Testis (tissue), 3 donors: ENCODE data around the gene CPNE7. TPM values are rescaled to one million over a fixed set of nuclear protein-coding genes. Genes with fewer than 3 reads are reported as not detected.
"Not testable (repeated sequence)": the region's sequence is repeated elsewhere in the genome, so short reads cannot be mapped to it uniquely, and the experiment has no call there.

Source experiments
- DNase-seq: peaks from one replicate; pipeline ENCODE4 v3.0.0-alpha.2; 2019
- H3K27ac ChIP-seq, 2 donors: fragments of 200-600 bp; sonication (generic); one replicate each; pipeline ENCODE4 v1.5.1; 2019
- H3K27me3 ChIP-seq: fragments of 200-600 bp; sonication (generic); one replicate; pipeline ENCODE4 v1.5.1; 2019
- H3K36me3 ChIP-seq: fragments of 200-600 bp; sonication (generic); one replicate; pipeline ENCODE4 v1.5.1; 2017; ENCODE audit warnings: low read depth; ENCODE audit errors: missing control alignments
- H3K4me1 ChIP-seq: fragments of 200-600 bp; sonication (generic); one replicate; pipeline ENCODE4 v1.5.1; 2019
- H3K4me3 ChIP-seq, 2 donors: fragments of 200-600 bp; sonication (generic); one replicate each; pipeline ENCODE4 v1.5.1; 2017 to 2019
- H3K9me3 ChIP-seq: fragments of 200-600 bp; sonication (generic); one replicate; pipeline ENCODE4 v1.5.1; 2017
- CTCF ChIP-seq, 3 experiments: fragments of 450-650 bp in 2 of 3; fragments of 200-600 bp in 1 of 3; sonication (generic) in 1 of 3; IDR thresholded peaks; one replicate each; pipeline ENCODE4 v1.5.1; 2016 to 2019; ENCODE audit warnings: antibody characterized with exemption in 3 of 3, mild to moderate bottlenecking in 2 of 3, moderate library complexity in 1 of 3
- POLR2A ChIP-seq: fragments of 450-650 bp; IDR thresholded peaks from one replicate; pipeline ENCODE4 v1.6.1; 2017; ENCODE audit warnings: antibody characterized with exemption, mild to moderate bottlenecking, moderate library complexity
- WGBS, 2 donors: methylation state at CpG; one replicate each; pipeline ENCODE4 v1.1.5; 2018; 5-methylcytosine and 5-hydroxymethylcytosine counted together
- intact Hi-C: fragments of 100-400 bp; cut with DNase I; formaldehyde crosslinking; loops from one replicate; pipeline ENCODE4 v1.15.1; 2023; ENCODE audit warnings: low total_unique reads
- polyA plus RNA-seq: library from polyadenylated mRNA; stranded (reverse); fragments of 350-450 nt; fragmentation: Illumina TruSeq; extraction: RNeasy Lipid Tissue Mini Kit (QIAGEN cat#74804); gene quantifications from one replicate; pipeline ENCODE4 v1.2.3, GENCODE V29; 2014; ENCODE audit warnings: low read depth, low replicate concordance; ENCODE audit not compliant: insufficient read depth
- total RNA-seq, 2 donors: library from RNA; depleted of rRNA; stranded (reverse); fragments of >200 nt; gene quantifications; one replicate each; pipeline ENCODE4 v1.2.3, GENCODE V29; 2016

The CPNE7 gene
- total and polyA plus RNA-seq, 3 donors from 2014 or later, result 3.3 to 15.0 (median 12.5) TPM

GRCh38 chr16:89570342-89570923, 5.1 kb upstream of the CPNE7 start:
- no peak for TF ChIP-seq POLR2A
- TF ChIP-seq CTCF (IDR thresholded peaks at IDR 0.05), result no peak
- Histone ChIP-seq H3K27me3 (no peaks in the 10 kb centered on the region), H3K27ac (no peak overlapping the region), H3K4me3 (no peak overlapping the region), H3K4me1 (peaks cover 21% of the 10 kb centered on the region), H3K36me3 (no peaks in the 10 kb centered on the region), H3K9me3 (no peaks in the 10 kb centered on the region)
- no peak for DNase-seq
- intact Hi-C loops, result no loop called here
- 86 to 88% methylated on average over 22 to 29 of the region's 30 CpGs for WGBS, 2 donors

DNA sequence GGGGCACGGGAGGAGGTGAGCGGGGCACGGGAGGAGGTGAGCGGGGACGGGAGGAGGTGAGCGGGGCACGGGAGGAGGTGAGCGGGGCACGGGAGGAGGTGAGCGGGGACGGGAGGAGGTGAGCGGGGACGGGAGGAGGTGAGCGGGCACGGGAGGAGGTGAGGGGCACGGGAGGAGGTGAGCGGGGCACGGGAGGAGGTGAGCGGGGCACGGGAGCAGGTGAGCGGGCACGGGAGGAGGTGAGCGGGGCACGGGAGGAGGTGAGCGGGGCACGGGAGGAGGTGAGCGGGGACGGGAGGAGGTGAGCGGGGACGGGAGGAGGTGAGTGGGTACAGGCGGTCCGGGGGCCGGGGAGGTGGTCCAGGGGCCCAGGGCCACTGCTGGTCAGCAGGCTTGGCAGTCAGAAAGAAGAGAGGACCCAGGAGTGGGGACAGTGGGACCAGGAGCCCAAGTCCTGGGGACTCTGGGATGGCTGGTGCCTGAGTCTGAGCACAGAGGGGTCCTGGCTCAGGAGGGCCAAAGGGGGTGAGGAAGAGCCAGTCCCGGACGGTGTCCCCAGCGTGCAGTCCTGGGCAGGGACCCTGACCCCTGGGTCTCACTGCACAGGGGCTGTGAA, 4.5 kb upstream of the CPNE7 start:
- H3K4me3 ChIP-seq, H3K27ac ChIP-seq, DNase-seq, H3K9me3 ChIP-seq, H3K36me3 ChIP-seq, H3K27me3 ChIP-seq, intact Hi-C loops: not testable (repeated sequence)
- peaks cover 17% of the 10 kb centered on the region for H3K4me1 ChIP-seq
- 82 to 86% methylated on average over 19 to 32 of the region's 36 CpGs for WGBS, 2 donors

DNA sequence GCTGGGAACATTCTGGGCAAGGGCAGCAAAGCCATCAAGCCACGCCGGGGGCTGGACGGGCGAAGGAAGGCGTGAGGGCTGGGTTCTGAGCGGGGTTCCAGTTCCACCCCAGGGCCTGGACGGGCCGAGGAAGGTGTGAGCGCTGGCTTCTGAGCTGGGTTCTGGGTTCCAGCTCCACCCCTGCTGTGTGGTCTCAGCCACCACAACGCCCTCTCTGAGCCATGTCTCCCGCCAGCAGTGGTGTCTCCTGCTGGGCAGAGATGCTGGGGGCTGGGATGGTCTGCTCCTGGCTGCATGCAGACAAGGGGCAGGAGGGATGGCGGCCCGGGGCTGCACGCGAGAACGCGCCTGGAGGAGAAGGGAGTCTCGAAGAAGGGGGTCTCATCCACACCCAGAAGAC, 3.9 kb upstream of the CPNE7 start:
- 94 to 97% methylated on average over 13 to 18 of the region's 18 CpGs for WGBS, 2 donors
- Histone ChIP-seq H3K27me3 (no peaks in the 10 kb centered on the region), H3K36me3 (no peaks in the 10 kb centered on the region), H3K4me1 (peaks cover 16% of the 10 kb centered on the region), H3K9me3 (no peaks in the 10 kb centered on the region), H3K27ac (no peak overlapping the region), H3K4me3 (no peak overlapping the region)
- intact Hi-C loops, result no loop called here
- no peak for TF ChIP-seq CTCF (IDR thresholded peaks at IDR 0.05)
- no peak for TF ChIP-seq POLR2A
- DNase-seq, result no peak

GRCh38 chr16:89572073-89572484, 3.5 kb upstream of the CPNE7 start:
- no peak overlapping the region for H3K27ac ChIP-seq
- peaks cover 16% of the 10 kb centered on the region for H3K4me1 ChIP-seq
- 74 to 85% methylated on average over 11 to 14 of the region's 14 CpGs for WGBS, 2 donors
- no peak for DNase-seq
- intact Hi-C loops, result no loop called here
- no peak for TF ChIP-seq POLR2A
- no peaks in the 10 kb centered on the region for H3K9me3 ChIP-seq
- H3K27me3 ChIP-seq, result no peaks in the 10 kb centered on the region
- no peak overlapping the region for H3K4me3 ChIP-seq
- H3K36me3 ChIP-seq, result no peaks in the 10 kb centered on the region

- TF ChIP-seq POLR2A, result no peak
- TF ChIP-seq CTCF (IDR thresholded peaks at IDR 0.05), result no peak
- intact Hi-C loops, result no loop called here
- H3K36me3 ChIP-seq, result no peaks in the 10 kb centered on the region
- H3K27me3 ChIP-seq, result no peaks in the 10 kb centered on the region
- DNase-seq, result no peak
- 84 to 85% methylated on average over 19 of the region's 19 CpGs for WGBS, 2 donors
- no peaks in the 10 kb centered on the region for H3K9me3 ChIP-seq
- H3K4me3 ChIP-seq, result no peak overlapping the region
- H3K27ac ChIP-seq, result no peak overlapping the region
- H3K4me1 ChIP-seq, result peaks cover 16% of the 10 kb centered on the region
These were observed 2.9 kb upstream of the CPNE7 start for GRCh38 chr16:89572485-89573205.
